ENCODE results near the gene TRAF1. TPM values are rescaled to one million over a fixed set of nuclear protein-coding genes. Genes with fewer than 3 reads are reported as not detected.
A peak's percentile ranks its signal among the peaks of the same experiment; 100 is the strongest.

TRAF1 gene
- total and polyA plus RNA-seq, 2 of the 13 experiments (the other 11 are each of a cell fraction or from before 2014, with no cell fraction given) = 0.44 to 1.0 TPM

GRCh38 chr9:120936011-120936763 lies 9.6 kb upstream of the TRAF1 start (continued):
- TF ChIP-seq SKIL (CRISPR knock-in tag; IDR thresholded peaks at IDR 0.05; ENCODE audit: borderline replicate concordance) = no peak
- peak; percentile 16; the same call in 1 of the 2 replicates for TF ChIP-seq CBX5 (CRISPR knock-in tag; IDR thresholded peaks at IDR 0.05; ENCODE audit: borderline replicate concordance)
- TF ChIP-seq ZBTB4 (CRISPR knock-in tag; IDR thresholded peaks at IDR 0.05; ENCODE audit: borderline replicate concordance) = no peak
- TF ChIP-seq ZGPAT (CRISPR knock-in tag; IDR thresholded peaks at IDR 0.05) = peak; percentile 27; the same call in 1 of the 2 replicates
- no peak for TF ChIP-seq NFYC (CRISPR knock-in tag; IDR thresholded peaks at IDR 0.05)
- no peak for TF ChIP-seq E2F2 (CRISPR knock-in tag; IDR thresholded peaks at IDR 0.05; ENCODE audit: borderline replicate concordance)
- TF ChIP-seq ZNF501 (CRISPR knock-in tag; IDR thresholded peaks at IDR 0.05) = 0 out of 2 replicates have a peak, but pooled peaks have one; percentile 18
- peak; percentile 4; the same call in 1 of the 2 replicates for TF ChIP-seq KDM2A (CRISPR knock-in tag; IDR thresholded peaks at IDR 0.05; ENCODE audit: borderline replicate concordance, low read depth)
- TF ChIP-seq KDM5B (CRISPR knock-in tag; IDR thresholded peaks at IDR 0.05; ENCODE audit: borderline replicate concordance) = no peak
- TF ChIP-seq ARNT (IDR thresholded peaks at IDR 0.05) = no peak
- no peak for TF ChIP-seq CEBPG (CRISPR knock-in tag; IDR thresholded peaks at IDR 0.05)
- no peak for TF ChIP-seq CEBPB (IDR thresholded peaks at IDR 0.05; ENCODE audit: borderline replicate concordance, low read depth, low read length)
- peak; percentile 76 for TF ChIP-seq XRCC5 (optimal IDR thresholded peaks at IDR 0.05; ENCODE audit: low read length)
- peak; percentile 60; the same call in 1 of the 2 replicates for TF ChIP-seq SALL1 (CRISPR knock-in tag; IDR thresholded peaks at IDR 0.05)
- TF ChIP-seq RAD21 (CRISPR knock-in tag; IDR thresholded peaks at IDR 0.05) = peak; percentile 79
- TF ChIP-seq ZNF569 (CRISPR knock-in tag; IDR thresholded peaks at IDR 0.05; ENCODE audit: borderline replicate concordance) = no peak
- TF ChIP-seq ZFAT (CRISPR knock-in tag; conservative IDR thresholded peaks at IDR 0.05) = no peak
- no peak for TF ChIP-seq ZNF83 (CRISPR knock-in tag; IDR thresholded peaks at IDR 0.05; ENCODE audit: borderline replicate concordance)
- 0 out of 2 replicates have a peak, but pooled peaks have one; percentile 16 for TF ChIP-seq ZBTB33 (CRISPR knock-in tag; IDR thresholded peaks at IDR 0.05)

Data from HepG2 (cell line).